IMR-90 (cell line): Measurements from ENCODE around the gene PMS2. TPM values are rescaled to one million over a fixed set of nuclear protein-coding genes. Genes with fewer than 3 reads are reported as not detected.
"Not testable (repeated sequence)": the region's sequence is repeated elsewhere in the genome, so short reads cannot be mapped to it uniquely, and the experiment has no call there.

ENCODE experiments used
- ATAC-seq: fragments of 200-7000 bp; cut with Tn5 transposase; 2 replicates; pipeline ENCODE4 v1.9.1; 2020; ENCODE audit warnings: low read depth, mild to moderate bottlenecking, moderate library complexity
- BruUV-seq: library from RNA; stranded (reverse); fragments of 400-500 nt; replicated peaks from 2 replicates; lab custom pipeline; 2021; lab: Mats Ljungman, UMichigan
- CTCF ChIA-PET: fragments of 300-600 bp; formaldehyde crosslinking; extraction: SDS; loops from one replicate; lab custom pipeline; 2021; ENCODE audit warnings: antibody characterized with exemption; lab: Yijun Ruan, JAX
- POLR2A ChIA-PET: fragments of 300-600 bp; sonication (Branson Sonifier 250); formaldehyde crosslinking; loops from one replicate; lab custom pipeline; 2022; ENCODE audit warnings: antibody characterized with exemption; ENCODE audit not compliant: unreplicated experiment; lab: Charles Lee
- DNase-seq: peaks from one replicate; pipeline ENCODE4 v3.0.0; 2013
- H2AFZ ChIP-seq: replicated peaks from 2 replicates; pipeline ENCODE3; 2013; ENCODE audit warnings: low read length, mild to moderate bottlenecking; ENCODE audit not compliant: poor library complexity
- H2AK5ac ChIP-seq: 2 replicates; pipeline ENCODE4 v1.6.1; 2013; ENCODE audit warnings: low read depth, low read length, inconsistent platforms
- H2AK9ac ChIP-seq: replicated peaks from 2 replicates; pipeline ENCODE3; 2013; ENCODE audit warnings: mild to moderate bottlenecking, low read depth, low read length, moderate library complexity; ENCODE audit not compliant: poor library complexity
- H2BK120ac ChIP-seq: 2 replicates; pipeline ENCODE4 v1.6.1; 2013; ENCODE audit warnings: low read depth, low read length, inconsistent platforms
- H2BK15ac ChIP-seq: 3 replicates; pipeline ENCODE4 v1.6.1; 2013; ENCODE audit warnings: low read depth, low read length, inconsistent platforms
- H2BK20ac ChIP-seq: 2 replicates; pipeline ENCODE4 v1.6.1; 2013; ENCODE audit warnings: low read depth, mild to moderate bottlenecking, inconsistent platforms, low read length, moderate library complexity
- H2BK5ac ChIP-seq: 2 replicates; pipeline ENCODE4 v1.6.1; 2013; ENCODE audit warnings: mild to moderate bottlenecking, low read depth, low read length, inconsistent platforms; ENCODE audit not compliant: poor library complexity, severe bottlenecking
- H3K14ac ChIP-seq: replicated peaks from 2 replicates; pipeline ENCODE4 v1.6.1; 2013; ENCODE audit warnings: low read depth, low read length, inconsistent platforms
- H3K18ac ChIP-seq: 2 replicates; pipeline ENCODE4 v1.6.1; 2013; ENCODE audit warnings: low read depth, low read length, control low read depth
- H3K23ac ChIP-seq: 2 replicates; pipeline ENCODE4 v1.6.1; 2013; ENCODE audit warnings: low read depth, low read length, inconsistent platforms
- H3K27ac ChIP-seq: 2 replicates; pipeline ENCODE4 v1.5.1; 2013; ENCODE audit warnings: mild to moderate bottlenecking, control low read depth, low read length; ENCODE audit not compliant: insufficient read depth
- H3K27me3 ChIP-seq: 2 replicates; pipeline ENCODE4 v1.6.1; 2013; ENCODE audit warnings: low read length; ENCODE audit not compliant: control insufficient read depth, insufficient read depth
- H3K36me3 ChIP-seq: 2 replicates; pipeline ENCODE4 v1.6.1; 2013; ENCODE audit warnings: low read length, mixed read lengths; ENCODE audit not compliant: control insufficient read depth, insufficient read depth
- H3K4ac ChIP-seq: 2 replicates; pipeline ENCODE4 v1.6.1; 2013; ENCODE audit warnings: low read depth, low read length, inconsistent platforms
- H3K4me1 ChIP-seq: 2 replicates; pipeline ENCODE4 v1.6.1; 2013; ENCODE audit warnings: low read length, mixed read lengths; ENCODE audit not compliant: control insufficient read depth, insufficient read depth
- H3K4me2 ChIP-seq: 2 replicates; pipeline ENCODE4 v1.6.1; 2013; ENCODE audit warnings: low read depth, mild to moderate bottlenecking, control low read depth, low read length, moderate library complexity
- H3K4me3 ChIP-seq: 2 replicates; pipeline ENCODE4 v1.5.1; 2013; ENCODE audit warnings: low read depth, mild to moderate bottlenecking, control low read depth, low read length, moderate library complexity; ENCODE audit not compliant: insufficient read depth
- H3K56ac ChIP-seq: 2 replicates; pipeline ENCODE4 v1.6.1; 2013; ENCODE audit warnings: low read length, inconsistent platforms; ENCODE audit not compliant: insufficient read depth; ENCODE audit errors: extremely low read depth
- H3K79me1 ChIP-seq, 2 experiments: 2 replicates each; pipeline ENCODE4 v1.6.1; 2013; ENCODE audit warnings: low read length in 2 of 2, inconsistent platforms in 1 of 2, low read depth in 1 of 2
- H3K9ac ChIP-seq: 2 replicates; pipeline ENCODE4 v1.6.1; 2013; ENCODE audit warnings: low read depth, low read length, control low read depth
- H3K9me1 ChIP-seq: 2 replicates; pipeline ENCODE4 v1.6.1; 2013; ENCODE audit warnings: low read length, inconsistent platforms; ENCODE audit not compliant: insufficient read depth
- H3K9me3 ChIP-seq: 2 replicates; pipeline ENCODE4 v1.6.1; 2013; ENCODE audit warnings: low read length; ENCODE audit not compliant: control insufficient read depth, insufficient read depth
- H4K20me1 ChIP-seq: 2 replicates; pipeline ENCODE4 v1.6.1; 2013; ENCODE audit warnings: low read length, inconsistent platforms; ENCODE audit not compliant: insufficient read depth
- H4K5ac ChIP-seq: 2 replicates; pipeline ENCODE4 v1.6.1; 2013; ENCODE audit warnings: mild to moderate bottlenecking, low read depth, low read length, control low read depth
- H4K8ac ChIP-seq, 2 experiments: 2 replicates each; pipeline ENCODE4 v1.6.1; 2013; ENCODE audit warnings: low read depth in 2 of 2, low read length in 2 of 2, control low read depth in 1 of 2, inconsistent platforms in 1 of 2
- H4K91ac ChIP-seq: 2 replicates; pipeline ENCODE4 v1.6.1; 2013; ENCODE audit warnings: low read depth, low read length, inconsistent platforms; ENCODE audit not compliant: insufficient read depth
- WGBS, 2 experiments: methylation state at CpG; one replicate each; pipeline versions ENCODE4 v1.1.5 to v1.1.7; 2013; ENCODE audit warnings: missing lambda C conversion rate in 2 of 2; ENCODE audit not compliant: insufficient read length in 1 of 2; ENCODE audit errors: extremely low coverage in 2 of 2; 5-methylcytosine and 5-hydroxymethylcytosine counted together
- dilution Hi-C: fragments of 300-500 bp; cut with HindIII; formaldehyde crosslinking; loops from one replicate; pipeline ENCODE4 v1.14.3; 2018; ENCODE audit warnings: low sequenced_read_pairs; ENCODE audit not compliant: unreplicated experiment
- in situ Hi-C: fragments of 300-500 bp; cut with MboI; formaldehyde crosslinking; loops from 3 replicates; pipeline ENCODE4 v1.14.3; 2019; ENCODE audit warnings: low sequenced_read_pairs, inconsistent platforms, mixed read lengths
- intact Hi-C: fragments of 100-400 bp; cut with micrococcal nuclease; formaldehyde crosslinking; loops from 2 replicates; pipeline ENCODE4 v1.10.0; 2022
- polyA plus RNA-seq, 3 experiments: library from polyadenylated mRNA; depleted of rRNA; stranded (reverse); fragments of >200 nt; gene quantifications; 2 replicates each; pipeline ENCODE4 v1.2.3, GENCODE V29; 2012; ENCODE audit warnings: low replicate concordance in 1 of 3
- total RNA-seq: library from RNA; depleted of rRNA; stranded (reverse); fragments of >200 nt; gene quantifications from 2 replicates; pipeline ENCODE4 v1.2.3, GENCODE V29; 2012

Gene PMS2
- total and polyA plus RNA-seq, 2 of the 4 experiments (the other 2 are of a cell fraction): 6.8 to 14.3 TPM

GRCh38 chr7:5987061-5987460 is 21.8 kb downstream of the PMS2 start:
- dilution Hi-C loops, H3K79me1 ChIP-seq, BruUV-seq, CTCF ChIA-PET, H4K91ac ChIP-seq, H3K4me1 ChIP-seq, H4K8ac ChIP-seq, H3K23ac ChIP-seq, H3K9me1 ChIP-seq, H2BK15ac ChIP-seq, H3K9me3 ChIP-seq, H2AFZ ChIP-seq, in situ Hi-C loops, ATAC-seq, H4K5ac ChIP-seq, H3K4ac ChIP-seq, POLR2A ChIA-PET, H2BK120ac ChIP-seq, H3K14ac ChIP-seq, H2AK9ac ChIP-seq, H3K4me3 ChIP-seq, H3K27ac ChIP-seq, H2BK20ac ChIP-seq, H2AK5ac ChIP-seq, H3K9ac ChIP-seq, DNase-seq, H3K27me3 ChIP-seq, H3K56ac ChIP-seq, H3K18ac ChIP-seq, H3K4me2 ChIP-seq, H4K20me1 ChIP-seq, intact Hi-C loops, H2BK5ac ChIP-seq: not testable (repeated sequence)
- no CpG with 5 or more reads among the region's 15 CpGs for WGBS, 2 experiments
- peaks cover 18% of the 10 kb centered on the region for H3K36me3 ChIP-seq

DNA sequence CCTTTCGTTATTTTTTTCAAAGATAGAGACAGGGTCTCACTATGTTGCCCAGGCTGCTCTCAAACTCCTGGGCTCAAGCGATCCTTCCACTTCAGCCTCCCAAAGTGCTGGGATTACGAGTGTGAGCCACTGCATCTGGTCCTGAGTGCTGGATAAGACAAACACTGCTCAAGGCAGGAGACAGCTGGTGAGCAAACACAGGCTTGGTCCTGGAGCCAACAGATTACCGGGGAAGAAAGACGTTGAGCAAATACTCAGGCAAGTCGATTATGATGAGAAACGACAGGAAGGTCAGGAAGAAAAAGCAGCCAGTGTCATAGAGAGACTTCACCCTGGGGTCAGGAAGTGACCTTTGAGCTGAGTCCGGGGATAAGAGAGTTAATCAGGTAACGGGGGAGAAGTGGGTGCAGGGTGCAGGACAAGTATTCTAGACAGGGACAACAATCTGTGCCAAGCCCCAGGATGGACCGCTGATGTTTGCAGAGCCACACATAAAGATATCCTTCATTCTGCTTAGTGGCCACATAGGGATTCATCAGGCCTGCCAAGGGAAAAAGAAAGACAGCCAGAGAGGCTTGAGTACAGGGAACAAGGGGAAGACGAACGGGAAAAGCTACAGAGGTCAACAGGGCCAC is 29.1 kb downstream of the PMS2 start:
- dilution Hi-C loops, ATAC-seq, in situ Hi-C loops: not testable (repeated sequence)

More for the DNA sequence above, 29.1 kb downstream of the PMS2 start:
- H3K27me3 ChIP-seq, H3K23ac ChIP-seq, BruUV-seq, H2AK9ac ChIP-seq, CTCF ChIA-PET, H3K4me3 ChIP-seq, H2AK5ac ChIP-seq, H3K79me1 ChIP-seq, H3K27ac ChIP-seq, DNase-seq, H3K4me1 ChIP-seq, H3K9ac ChIP-seq, POLR2A ChIA-PET, H4K8ac ChIP-seq, H3K36me3 ChIP-seq, H4K5ac ChIP-seq, H4K20me1 ChIP-seq, H3K9me1 ChIP-seq, H2BK120ac ChIP-seq, H3K56ac ChIP-seq, intact Hi-C loops, H2BK5ac ChIP-seq, H2BK20ac ChIP-seq, H4K91ac ChIP-seq, H3K9me3 ChIP-seq, H3K4ac ChIP-seq, H2AFZ ChIP-seq, H3K14ac ChIP-seq, H3K4me2 ChIP-seq, H2BK15ac ChIP-seq, H3K18ac ChIP-seq: not testable (repeated sequence)
- WGBS, 2 experiments: no CpG with 5 or more reads among the region's 12 CpGs
